ENCODE results near the gene TMEM81. TPM values are rescaled to one million over a fixed set of nuclear protein-coding genes. Genes with fewer than 3 reads are reported as not detected.

TMEM81 gene
- total RNA-seq, 1 donor from 2014 or later, result 3.5 TPM

- TF ChIP-seq CTCF (IDR thresholded peaks at IDR 0.05), result no peak
- peaks cover 7% of the 10 kb centered on the region for H3K27me3 ChIP-seq
- H3K27ac ChIP-seq, result no peak overlapping the region
- H3K4me1 ChIP-seq, result no peaks in the 10 kb centered on the region
- ATAC-seq, result no peak
- DNase-seq, result no peak
- no peak overlapping the region for H3K4me3 ChIP-seq
- H3K36me3 ChIP-seq, result no peaks in the 10 kb centered on the region
- intact Hi-C loops (cut with DNase I), result no loop called here
- H3K9me3 ChIP-seq, result no peaks in the 10 kb centered on the region
These were observed 31.6 kb downstream of the TMEM81 start for GRCh38 chr1:205052690-205053089.

GRCh38 chr1:205049479-205049878, 34.8 kb downstream of the TMEM81 start:
- H3K27ac ChIP-seq, result no peak overlapping the region
- peaks cover 31% of the 10 kb centered on the region for H3K27me3 ChIP-seq
- ATAC-seq (no peak), DNase-seq (no peak)
- TF ChIP-seq CTCF (IDR thresholded peaks at IDR 0.05), result no peak
- H3K9me3 ChIP-seq, result no peaks in the 10 kb centered on the region
- H3K4me1 ChIP-seq, result no peaks in the 10 kb centered on the region
- H3K4me3 ChIP-seq, result no peak overlapping the region
- no peaks in the 10 kb centered on the region for H3K36me3 ChIP-seq
- intact Hi-C loops (cut with DNase I), result no loop called here

DNA sequence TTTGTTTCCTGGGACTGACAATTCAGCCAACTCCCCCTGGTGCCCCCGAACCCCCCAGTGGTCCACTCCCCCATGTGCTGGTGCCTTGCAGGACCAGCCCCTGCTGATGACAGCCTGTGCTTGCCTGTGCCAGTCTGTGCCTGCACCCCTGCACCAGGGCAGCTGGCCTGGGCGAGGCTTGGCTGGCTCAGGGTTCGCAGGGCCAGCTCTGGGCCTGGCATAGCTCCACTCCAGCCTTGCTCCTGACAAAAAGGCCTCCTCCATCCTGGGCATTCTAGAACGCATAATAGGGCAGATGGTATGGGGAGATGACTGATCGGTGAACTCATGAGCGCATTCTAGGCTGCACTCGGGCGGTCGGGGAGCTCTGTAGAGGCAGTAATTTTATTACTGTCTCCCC, 35.9 kb downstream of the TMEM81 start:
- H3K4me1 ChIP-seq, result no peaks in the 10 kb centered on the region
- H3K9me3 ChIP-seq, result no peaks in the 10 kb centered on the region
- no peaks in the 10 kb centered on the region for H3K36me3 ChIP-seq
- DNase-seq (no peak), ATAC-seq (no peak)
- H3K27me3 ChIP-seq, result peaks cover 38% of the 10 kb centered on the region
- no peak for TF ChIP-seq CTCF (IDR thresholded peaks at IDR 0.05)
- H3K27ac ChIP-seq, result no peak overlapping the region
- intact Hi-C loops (cut with DNase I), result no loop called here
- no peak overlapping the region for H3K4me3 ChIP-seq

DNA sequence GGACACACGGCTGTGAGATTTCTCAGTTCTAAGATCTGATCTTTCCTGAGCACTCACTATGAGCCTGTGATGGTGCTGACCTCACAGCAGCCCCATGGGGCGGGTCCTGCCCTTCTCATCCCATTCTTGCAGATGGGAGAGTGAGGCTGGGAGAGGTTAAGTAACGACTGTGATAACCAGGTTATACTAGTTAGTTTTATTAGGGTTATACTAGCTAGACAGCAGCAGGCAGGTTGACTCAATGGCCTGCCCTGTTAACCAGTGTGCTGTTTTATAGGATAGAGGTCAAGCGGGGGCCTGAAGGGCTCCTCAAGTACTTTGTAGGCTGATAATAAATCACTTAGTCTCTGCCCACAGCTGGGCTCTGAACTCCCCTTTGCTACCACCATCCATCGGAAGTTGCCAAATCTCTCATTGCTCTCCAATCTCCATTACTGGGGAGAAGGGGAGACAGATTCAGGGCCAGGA, 36.5 kb downstream of the TMEM81 start:
- H3K36me3 ChIP-seq, result no peaks in the 10 kb centered on the region
- H3K27me3 ChIP-seq, result peaks cover 44% of the 10 kb centered on the region
- no peak for DNase-seq
- TF ChIP-seq CTCF (IDR thresholded peaks at IDR 0.05), result no peak
- no peak overlapping the region for H3K27ac ChIP-seq
- H3K4me1 ChIP-seq, result peaks cover under 1% of the 10 kb centered on the region
- no peak for ATAC-seq
- H3K9me3 ChIP-seq, result no peaks in the 10 kb centered on the region
- intact Hi-C loops (cut with DNase I), result no loop called here
- no peak overlapping the region for H3K4me3 ChIP-seq

GRCh38 chr1:205046870-205047269, 37.4 kb downstream of the TMEM81 start:
- no peak for ATAC-seq
- Histone ChIP-seq H3K27ac (no peak overlapping the region), H3K4me3 (no peak overlapping the region), H3K27me3 (peaks cover 52% of the 10 kb centered on the region), H3K4me1 (peaks cover 3% of the 10 kb centered on the region), H3K36me3 (no peaks in the 10 kb centered on the region), H3K9me3 (no peaks in the 10 kb centered on the region)
- intact Hi-C loops (cut with DNase I), result no loop called here
- no peak for DNase-seq
- TF ChIP-seq CTCF (IDR thresholded peaks at IDR 0.05), result no peak

DNA sequence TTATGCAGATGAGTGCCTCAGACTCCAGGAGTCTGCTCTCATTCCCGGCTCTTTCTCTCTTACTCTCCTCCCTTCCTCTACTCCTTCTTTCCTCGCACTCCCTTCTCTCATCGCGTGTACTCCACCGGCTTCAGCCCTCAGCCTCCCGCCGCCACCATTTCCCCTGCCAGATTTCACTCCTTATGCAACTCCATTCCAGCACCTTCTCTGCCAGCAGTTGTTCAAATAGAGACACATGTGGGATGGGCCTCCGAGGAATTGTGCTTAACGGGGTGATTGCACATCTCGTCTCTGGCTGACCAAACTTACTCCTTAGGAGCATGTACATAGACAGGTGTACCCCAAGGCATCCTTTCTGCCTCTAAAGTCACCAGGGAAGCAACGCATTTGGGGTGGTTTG, 39.1 kb downstream of the TMEM81 start:
- ATAC-seq, result no peak

More for the DNA sequence above, 39.1 kb downstream of the TMEM81 start:
- no peaks in the 10 kb centered on the region for H3K36me3 ChIP-seq
- peaks cover 3% of the 10 kb centered on the region for H3K4me1 ChIP-seq
- no peak overlapping the region for H3K27ac ChIP-seq
- no peak for TF ChIP-seq CTCF (IDR thresholded peaks at IDR 0.05)
- DNase-seq, result no peak
- no peaks in the 10 kb centered on the region for H3K9me3 ChIP-seq
- intact Hi-C loops (cut with DNase I), result no loop called here
- no peak overlapping the region for H3K4me3 ChIP-seq
- H3K27me3 ChIP-seq, result peaks cover 60% of the 10 kb centered on the region

Measured in upper lobe of right lung (tissue), 1 donor.